Skeletal muscle tissue (tissue), 1 donor: ENCODE measurements around the gene SMIM5. TPM values are rescaled to one million over a fixed set of nuclear protein-coding genes. Genes with fewer than 3 reads are reported as not detected.

Experiments used
- total RNA-seq: library from RNA; depleted of rRNA; stranded (reverse); fragments of >200 nt; gene quantifications from one replicate; pipeline ENCODE4 v1.2.3, GENCODE V29; 2014

Gene SMIM5
- total RNA-seq, 1 donor from 2014 or later: 3.7 TPM

Other genes starting within 250 kb of the SMIM5 start
- gene GRB2, start 227.8 kb upstream of the SMIM5 start, total RNA-seq: 74.6 TPM
- 18.3 TPM for gene TMEM94, start 176.8 kb upstream of the SMIM5 start, total RNA-seq
- 8.9 TPM for gene CASKIN2, start 117.9 kb upstream of the SMIM5 start, total RNA-seq
- gene TSEN54, start 116.9 kb upstream of the SMIM5 start, total RNA-seq: 15.7 TPM
- 4.7 TPM for gene LLGL2, start 107.7 kb upstream of the SMIM5 start, total RNA-seq
- gene MYO15B, start 45.6 kb upstream of the SMIM5 start, total RNA-seq: 43.8 TPM
- 11.0 TPM for gene RECQL5, start 33.7 kb downstream of the SMIM5 start, total RNA-seq
- 36.5 TPM for gene SAP30BP, start 33.9 kb downstream of the SMIM5 start, total RNA-seq
- 3.1 TPM for gene ITGB4, start 88.0 kb downstream of the SMIM5 start, total RNA-seq
- gene GALK1, start 131.8 kb downstream of the SMIM5 start, total RNA-seq: 29.2 TPM
- 15.7 TPM for gene UNK, start 151.4 kb downstream of the SMIM5 start, total RNA-seq
- 1.6 TPM for gene UNC13D, start 211.0 kb downstream of the SMIM5 start, total RNA-seq
- gene WBP2, start 221.9 kb downstream of the SMIM5 start, total RNA-seq: 17.7 TPM
- gene TRIM47, start 245.1 kb downstream of the SMIM5 start, total RNA-seq: 23.5 TPM